Measurements from ENCODE around the gene IQCM. TPM values are rescaled to one million over a fixed set of nuclear protein-coding genes. Genes with fewer than 3 reads are reported as not detected.

Gene IQCM
- total and polyA plus RNA-seq, 12 donors: not detected

GRCh38 chr4:149799546-149799945, 16.1 kb downstream of the IQCM start:
- no peaks in the 10 kb centered on the region for H3K27me3 ChIP-seq
- H3K4me1 ChIP-seq: peaks cover 0 to 4% (median 0%) of the 10 kb centered on the region in 9 donors
- no peak overlapping the region for H3K27ac ChIP-seq
- intact Hi-C loops (cut with DNase I): loop anchor here in 2 of 10 donors (5.0 to 10.0 kb wide), 3 partner anchors 85 to 742 kb away; no protein-coding TSS in a partner anchor
- H3K36me3 ChIP-seq: no peaks in the 10 kb centered on the region
- H3K9me3 ChIP-seq: peaks cover 0 to 18% (median 0%) of the 10 kb centered on the region in 11 donors
- no peak for DNase-seq
- no peak overlapping the region for H3K4me3 ChIP-seq
- 85 to 94% methylated on average over 1 of the region's 1 CpG for WGBS, 2 donors
- ATAC-seq: no peak
- TF ChIP-seq CTCF (IDR thresholded peaks at IDR 0.05): no peak

GRCh38 chr4:149796381-149796780, 19.3 kb downstream of the IQCM start:
- Histone ChIP-seq H3K4me1 (peaks cover 0 to 4% (median 0%) of the 10 kb centered on the region in 9 donors), H3K9me3 (peaks cover 0 to 5% (median 0%) of the 10 kb centered on the region in 11 donors), H3K27me3 (no peaks in the 10 kb centered on the region), H3K27ac (no peak overlapping the region), H3K4me3 (no peak overlapping the region), H3K36me3 (no peaks in the 10 kb centered on the region)
- no peak for ATAC-seq
- TF ChIP-seq CTCF (IDR thresholded peaks at IDR 0.05): no peak
- intact Hi-C loops (cut with DNase I): loop anchor here in 2 of 10 donors (5.0 to 10.0 kb wide), 3 partner anchors 88 to 739 kb away; no protein-coding TSS in a partner anchor
- no peak for DNase-seq

DNA sequence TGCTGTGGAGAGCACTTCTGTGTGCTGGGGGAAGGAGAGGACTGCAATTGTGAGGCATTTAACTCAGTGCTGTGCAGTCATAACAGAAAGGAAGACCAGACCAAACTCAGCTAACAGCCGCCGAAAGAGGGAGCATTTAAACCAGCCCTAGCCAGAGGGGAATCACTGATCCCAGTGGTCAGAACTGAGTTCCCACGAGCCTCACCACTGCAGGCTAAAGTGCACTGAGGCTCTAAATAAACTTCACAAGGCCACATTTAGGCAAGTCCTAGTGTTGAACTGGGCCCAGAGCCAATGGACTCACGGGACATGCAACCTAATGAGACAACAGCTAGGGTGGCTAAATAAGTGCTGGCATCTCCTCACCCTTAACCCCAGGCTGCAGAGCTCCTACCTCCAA, 20.4 kb downstream of the IQCM start:
- H3K27me3 ChIP-seq: no peaks in the 10 kb centered on the region
- H3K36me3 ChIP-seq: no peaks in the 10 kb centered on the region
- DNase-seq (peak in 1 of 2 donors; percentile 13), ATAC-seq (peak in 7 of 8 donors; percentile 26 to 72 (median 59))
- no peak overlapping the region for H3K4me3 ChIP-seq
- intact Hi-C loops (cut with DNase I): loop anchor here in 2 of 10 donors (5.0 to 10.0 kb wide), 3 partner anchors 90 to 738 kb away; no protein-coding TSS in a partner anchor
- H3K27ac ChIP-seq: no peak overlapping the region
- peaks cover 0 to 4% (median 0%) of the 10 kb centered on the region in 11 donors for H3K9me3 ChIP-seq
- peak in 2 of 9 donors; percentile 17 to 26 for TF ChIP-seq CTCF (IDR thresholded peaks at IDR 0.05)
- 40 to 59% methylated on average over 4 of the region's 4 CpGs for WGBS, 2 donors
- peaks cover 0 to 4% (median 0%) of the 10 kb centered on the region in 9 donors for H3K4me1 ChIP-seq

GRCh38 chr4:149794352-149794751, 21.3 kb downstream of the IQCM start:
- 93 to 94% methylated on average over 1 of the region's 1 CpG for WGBS, 2 donors
- DNase-seq: no peak
- H3K9me3 ChIP-seq: no peaks in the 10 kb centered on the region
- H3K27me3 ChIP-seq: no peaks in the 10 kb centered on the region
- no peak for TF ChIP-seq CTCF (IDR thresholded peaks at IDR 0.05)
- ATAC-seq: no peak
- intact Hi-C loops (cut with DNase I): loop anchor here in 1 of 10 donors (10.0 kb wide), 2 partner anchors 90 kb away; no protein-coding TSS in a partner anchor
- H3K4me3 ChIP-seq: no peak overlapping the region
- no peaks in the 10 kb centered on the region for H3K36me3 ChIP-seq
- no peak overlapping the region for H3K27ac ChIP-seq
- H3K4me1 ChIP-seq: peaks cover 0 to 4% (median 0%) of the 10 kb centered on the region in 9 donors
